PC-9 (cell line): ENCODE results near the gene SYK. TPM values are rescaled to one million over a fixed set of nuclear protein-coding genes. Genes with fewer than 3 reads are reported as not detected.
A peak's percentile ranks its signal among the peaks of the same experiment; 100 is the strongest.

Experiments used
- BruUV-seq: library from RNA; stranded (reverse); fragments of 400-500 nt; replicated peaks from 2 replicates; lab custom pipeline; 2021; lab: Mats Ljungman, UMichigan
- CTCF ChIA-PET: fragments of 300-600 bp; sonication (Branson Sonifier 250); formaldehyde crosslinking; loops from one replicate; lab custom pipeline; 2022; ENCODE audit warnings: antibody characterized with exemption; lab: Charles Lee
- POLR2A ChIA-PET: fragments of 300-600 bp; sonication (Branson Sonifier 250); formaldehyde crosslinking; loops from one replicate; lab custom pipeline; 2022; ENCODE audit warnings: antibody characterized with exemption; ENCODE audit not compliant: unreplicated experiment; lab: Charles Lee
- DNase-seq, 2 experiments: peaks; one replicate each; pipeline versions ENCODE4 v3.0.0 to v3.0.0-alpha.2; 2015 to 2022; ENCODE audit warnings: mixed read lengths in 1 of 2
- H2AFZ ChIP-seq: fragments of 200-600 bp; sonication (generic); 2 replicates; pipeline ENCODE4 v1.8.1; 2017; ENCODE audit warnings: antibody characterized with exemption
- H3F3A ChIP-seq: fragments of 200-600 bp; sonication (generic); 2 replicates; pipeline ENCODE4 v1.8.1; 2017; ENCODE audit warnings: antibody characterized with exemption, mild to moderate bottlenecking, low read depth; ENCODE audit not compliant: insufficient read depth
- H3K27ac ChIP-seq: fragments of 200-600 bp; sonication (generic); 2 replicates; pipeline ENCODE4 v1.6.1; 2016; ENCODE audit warnings: mixed run types
- H3K27me3 ChIP-seq: fragments of 200-600 bp; sonication (generic); 2 replicates; pipeline ENCODE4 v1.6.1; 2016; ENCODE audit warnings: low read depth, mixed run types; ENCODE audit not compliant: insufficient read depth
- H3K36me3 ChIP-seq: fragments of 200-600 bp; sonication (generic); 2 replicates; pipeline ENCODE4 v1.6.1; 2016; ENCODE audit warnings: low read depth, mixed run types
- H3K4me1 ChIP-seq: fragments of 200-600 bp; sonication (generic); replicated peaks from 2 replicates; pipeline ENCODE4 v1.6.1; 2016; ENCODE audit warnings: mixed run types; ENCODE audit not compliant: insufficient read depth
- H3K4me2 ChIP-seq: fragments of 200-600 bp; sonication (generic); 2 replicates; pipeline ENCODE4 v1.6.1; 2017; ENCODE audit warnings: mixed run types
- H3K4me3 ChIP-seq: fragments of 200-600 bp; sonication (generic); 2 replicates; pipeline ENCODE4 v1.6.1; 2016; ENCODE audit warnings: mixed run types
- H3K79me2 ChIP-seq: fragments of 200-600 bp; sonication (generic); 2 replicates; pipeline ENCODE4 v1.6.1; 2017; ENCODE audit warnings: low read depth, mixed run types
- H3K9me2 ChIP-seq: fragments of 200-600 bp; sonication (generic); 2 replicates; pipeline ENCODE4 v1.8.1; 2017; ENCODE audit warnings: mild to moderate bottlenecking; ENCODE audit not compliant: insufficient read depth
- H3K9me3 ChIP-seq: fragments of 200-600 bp; sonication (generic); 2 replicates; pipeline ENCODE4 v1.8.1; 2016; ENCODE audit warnings: low read depth; ENCODE audit not compliant: insufficient read depth
- H4K20me1 ChIP-seq: fragments of 200-600 bp; sonication (generic); 2 replicates; pipeline ENCODE4 v1.8.1; 2017; ENCODE audit not compliant: insufficient read depth
- CTCF ChIP-seq: fragments of 200-600 bp; sonication (generic); conservative IDR thresholded peaks from 2 replicates; pipeline ENCODE4 v1.6.1; 2017; ENCODE audit warnings: mixed run types, antibody characterized with exemption, mild to moderate bottlenecking, moderate library complexity
- EZH2 ChIP-seq: fragments of 200-600 bp; sonication (generic); IDR thresholded peaks from 2 replicates; pipeline ENCODE4 v1.8.0; 2017; ENCODE audit warnings: antibody characterized with exemption, low read depth
- intact Hi-C: fragments of 100-400 bp; cut with micrococcal nuclease; formaldehyde crosslinking; loops from one replicate; pipeline ENCODE4 v1.10.0; 2022; ENCODE audit not compliant: unreplicated experiment
- total RNA-seq: library from RNA; stranded (reverse); gene quantifications from 2 replicates; pipeline ENCODE4 v1.2.3, GENCODE V29; 2021

SYK gene
- total RNA-seq, 1 experiment from 2014 or later, result 32.1 TPM

- BruUV-seq, result no TSS peak
These were observed 52.3 kb downstream of the SYK start for GRCh38 chr9:90853945-90854344.

DNA sequence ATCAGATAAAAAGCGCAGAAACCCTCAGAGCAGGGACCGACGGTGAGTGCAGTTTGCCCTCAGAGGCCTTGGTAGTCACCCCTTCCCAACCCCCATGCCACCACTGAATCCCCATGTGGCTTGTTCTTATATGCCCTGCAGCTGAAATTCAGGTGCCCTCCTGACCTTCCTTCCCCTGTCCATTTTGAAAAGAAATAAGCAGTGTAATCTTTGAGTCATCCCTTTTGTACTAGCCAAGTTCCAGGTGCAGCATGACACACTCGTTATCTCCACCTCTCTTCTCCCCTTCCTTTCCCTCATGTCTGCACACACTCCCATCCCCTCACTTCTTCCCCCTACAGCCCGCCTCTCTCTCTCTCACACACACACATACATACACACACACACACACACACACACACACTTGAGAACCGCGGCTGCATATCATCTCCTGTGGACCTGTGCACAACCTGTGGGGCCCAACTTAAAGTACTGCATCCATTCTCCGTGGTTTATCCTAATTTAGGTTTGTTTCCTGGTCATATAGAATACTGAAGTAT lies 53.1 kb downstream of the SYK start:
- H3K4me3 ChIP-seq, result no peak overlapping the region
- H3K27me3 ChIP-seq, result no peaks in the 10 kb centered on the region
- TF ChIP-seq EZH2 (no peak), CTCF (no peak)
- intact Hi-C loops, result no loop called here
- BruUV-seq, result no TSS peak
- H3K4me1 ChIP-seq, result peaks cover 13% of the 10 kb centered on the region
- H3K9me3 ChIP-seq, result no peaks in the 10 kb centered on the region
- H3K27ac ChIP-seq, result no peak overlapping the region
- ChIA-PET POLR2A (no interaction called here), CTCF (no interaction called here)
- no peaks in the 10 kb centered on the region for H3K79me2 ChIP-seq
- DNase-seq, result peak; percentile 44 to 47
- H3K36me3 ChIP-seq, result no peaks in the 10 kb centered on the region
- H3K9me2 ChIP-seq, result no peaks in the 10 kb centered on the region
- no peak overlapping the region for H2AFZ ChIP-seq
- H4K20me1 ChIP-seq, result no peaks in the 10 kb centered on the region
- H3F3A ChIP-seq, result peaks cover 3% of the 10 kb centered on the region; the same call in 1 of the 2 replicates
- peak overlapping the region; percentile 50 for H3K4me2 ChIP-seq

More at GRCh38 chr9:90853945-90854344, 52.3 kb downstream of the SYK start:
- Histone ChIP-seq H2AFZ (no peak overlapping the region), H3K9me2 (no peaks in the 10 kb centered on the region), H3K36me3 (no peaks in the 10 kb centered on the region), H3F3A (peaks cover 3% of the 10 kb centered on the region; the same call in 1 of the 2 replicates), H3K9me3 (no peaks in the 10 kb centered on the region), H3K4me3 (no peak overlapping the region), H3K4me2 (peak overlapping the region; percentile 50), H3K27ac (no peak overlapping the region), H3K4me1 (peaks cover 13% of the 10 kb centered on the region), H3K27me3 (no peaks in the 10 kb centered on the region), H3K79me2 (no peaks in the 10 kb centered on the region), H4K20me1 (no peaks in the 10 kb centered on the region)
- TF ChIP-seq CTCF (no peak), EZH2 (no peak)
- no peak for DNase-seq
- POLR2A ChIA-PET, result no interaction called here
- CTCF ChIA-PET, result no interaction called here
- intact Hi-C loops, result no loop called here

- no peak for DNase-seq
- intact Hi-C loops, result no loop called here
- ChIA-PET CTCF (no interaction called here), POLR2A (no interaction called here)
- no TSS peak for BruUV-seq
- Histone ChIP-seq H3K4me1 (peaks cover 13% of the 10 kb centered on the region), H3K9me3 (no peaks in the 10 kb centered on the region), H3K4me2 (no peak overlapping the region), H2AFZ (no peak overlapping the region), H3F3A (peaks cover 3% of the 10 kb centered on the region; the same call in 1 of the 2 replicates), H3K9me2 (no peaks in the 10 kb centered on the region), H4K20me1 (no peaks in the 10 kb centered on the region), H3K4me3 (no peak overlapping the region), H3K27me3 (no peaks in the 10 kb centered on the region), H3K79me2 (no peaks in the 10 kb centered on the region), H3K36me3 (no peaks in the 10 kb centered on the region), H3K27ac (no peak overlapping the region)
- TF ChIP-seq EZH2 (no peak), CTCF (no peak)
These were observed 53.7 kb downstream of the SYK start for GRCh38 chr9:90855208-90855902.
